ENCODE results near the gene SFMBT2. TPM values are rescaled to one million over a fixed set of nuclear protein-coding genes. Genes with fewer than 3 reads are reported as not detected.

Gene SFMBT2
- total and polyA plus RNA-seq, 10 of the 15 experiments (the other 5 are each of a cell fraction or from before 2014, with no cell fraction given): 2.8 to 29.6 (median 15.1) TPM

- POLR2A ChIA-PET: interaction anchor here (0.5 kb wide), 1 partner anchor 149 kb away, joined by 3 read pairs; no protein-coding TSS in a partner anchor
- Histone ChIP-seq H3K4me2 (ENCODE audit: control insufficient read depth, insufficient read depth) (no peak overlapping the region), H3K9me3 (replicated peaks; ENCODE audit: control insufficient read depth, insufficient read depth, low read length) (no peaks in the 10 kb centered on the region), H3K27me3 (replicated peaks in 1 of 2; ENCODE audit: control insufficient read depth in 2 of 2, insufficient read depth in 2 of 2, low read length in 1 of 2) (no peaks in the 10 kb centered on the region), H3K27ac (ENCODE audit: control insufficient read depth, insufficient read depth) (no peak overlapping the region), H3K79me2 (ENCODE audit: control insufficient read depth, insufficient read depth, low read length) (no peaks in the 10 kb centered on the region), H3K4me3 (no peak overlapping the region), H3K36me3 (ENCODE audit: control insufficient read depth in 2 of 2, insufficient read depth in 2 of 2, low read length in 1 of 2) (peaks cover 27 to 38% of the 10 kb centered on the region in 2 experiments), H4K20me1 (ENCODE audit: control insufficient read depth, insufficient read depth) (no peaks in the 10 kb centered on the region), H3K4me1 (ENCODE audit: control insufficient read depth, insufficient read depth, low read length) (no peaks in the 10 kb centered on the region), H3K9ac (ENCODE audit: control insufficient read depth, insufficient read depth, low read length) (no peak overlapping the region), H2AFZ (ENCODE audit: control insufficient read depth, low read depth, low read length) (no peak overlapping the region)
- ATAC-seq (no peak), DNase-seq (ENCODE audit: low read depth, low spot score) (no peak), FAIRE-seq (no peak)
- SMC1A ChIA-PET (ENCODE audit: uncharacterized antibody, unreplicated experiment): no interaction called here
- CTCF ChIA-PET: no interaction called here
- BruUV-seq (replicated peaks): no TSS peak
- WGBS (ENCODE audit: insufficient coverage, insufficient replicate concordance, low lambda C conversion rate, missing lambda C conversion rate): 99% methylated on average over 13 of the region's 13 CpGs
- TF ChIP-seq SKIL (IDR thresholded peaks at IDR 0.05; ENCODE audit: low read depth, poor library complexity, severe bottlenecking): no peak
- TF ChIP-seq KAT2A (conservative IDR thresholded peaks at IDR 0.05; ENCODE audit: control insufficient read depth, low read depth, low read length): no peak
- TF ChIP-seq ZNF384 (IDR thresholded peaks at IDR 0.05; ENCODE audit: borderline replicate concordance, low read depth, low read length): no peak
- TF ChIP-seq, protein P1, sequence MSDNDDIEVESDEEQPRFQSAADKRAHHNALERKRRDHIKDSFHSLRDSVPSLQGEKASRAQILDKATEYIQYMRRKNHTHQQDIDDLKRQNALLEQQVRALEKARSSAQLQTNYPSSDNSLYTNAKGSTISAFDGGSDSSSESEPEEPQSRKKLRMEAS (IDR thresholded peaks at IDR 0.05; ENCODE audit: low read depth, low read length): no peak
- in situ Hi-C loops (cut with MboI) (no loop called here), intact Hi-C loops (cut with micrococcal nuclease; ENCODE audit: unreplicated experiment) (no loop called here)
- RAD21 ChIA-PET (ENCODE audit: unreplicated experiment): interaction anchor here (1.2 kb wide), 1 partner anchor 248 kb away, joined by 3 read pairs; no protein-coding TSS in a partner anchor
These were observed 242.4 kb downstream of the SFMBT2 start for GRCh38 chr10:7168414-7168813.
